DOHH2 (cell line): ENCODE results near the gene NHERF2.

Experiments
- H3F3A ChIP-seq: fragments of 200-600 bp; sonication (generic), shearing (Covaris generic); 2 replicates; pipeline ENCODE4 v1.6.0; 2016; ENCODE audit warnings: antibody characterized with exemption, mild to moderate bottlenecking; ENCODE audit not compliant: control insufficient read depth, insufficient read depth
- H3K27ac ChIP-seq: fragments of 200-600 bp; sonication (generic); 2 replicates; pipeline ENCODE4 v1.5.1; 2014; ENCODE audit warnings: low read depth, mild to moderate bottlenecking, low read length, moderate library complexity
- H3K27me3 ChIP-seq: fragments of 200-600 bp; sonication (generic); 2 replicates; pipeline ENCODE4 v1.6.1; 2014; ENCODE audit warnings: mild to moderate bottlenecking, low read length, mixed read lengths; ENCODE audit not compliant: control insufficient read depth
- H3K36me3 ChIP-seq: fragments of 200-600 bp; sonication (generic); 2 replicates; pipeline ENCODE4 v1.6.1; 2014; ENCODE audit warnings: mild to moderate bottlenecking, low read length, moderate library complexity, mixed read lengths; ENCODE audit not compliant: control insufficient read depth
- H3K4me1 ChIP-seq: fragments of 200-600 bp; sonication (generic); 2 replicates; pipeline ENCODE4 v1.6.1; 2014; ENCODE audit warnings: mild to moderate bottlenecking, low read length, mixed read lengths; ENCODE audit not compliant: control insufficient read depth
- H3K4me2 ChIP-seq: fragments of 200-600 bp; sonication (generic); 2 replicates; pipeline ENCODE4 v1.6.0; 2014; ENCODE audit warnings: mild to moderate bottlenecking, low read length, moderate library complexity
- H3K4me3 ChIP-seq: fragments of 200-600 bp; sonication (generic); 2 replicates; pipeline ENCODE4 v1.5.1; 2014; ENCODE audit warnings: mild to moderate bottlenecking, low read length, mixed read lengths
- H3K79me2 ChIP-seq: fragments of 200-600 bp; sonication (generic); 2 replicates; pipeline ENCODE4 v1.6.1; 2014; ENCODE audit warnings: mild to moderate bottlenecking, low read length, mixed read lengths; ENCODE audit not compliant: control insufficient read depth
- H3K9me2 ChIP-seq: fragments of 200-600 bp; sonication (generic); replicated peaks from 2 replicates; pipeline ENCODE4 v1.6.1; 2014; ENCODE audit warnings: mild to moderate bottlenecking, low read length, mixed read lengths; ENCODE audit not compliant: control insufficient read depth
- H3K9me3 ChIP-seq: fragments of 200-600 bp; sonication (generic); 2 replicates; pipeline ENCODE4 v1.6.1; 2014; ENCODE audit warnings: antibody characterized with exemption, low read length, mixed read lengths; ENCODE audit not compliant: control insufficient read depth, insufficient read depth
- H4K20me1 ChIP-seq: fragments of 200-600 bp; sonication (generic); 2 replicates; pipeline ENCODE4 v1.6.0; 2014; ENCODE audit warnings: low read depth, mild to moderate bottlenecking, antibody characterized with exemption, low read length, moderate library complexity; ENCODE audit not compliant: control insufficient read depth, insufficient read depth
- CTCF ChIP-seq: fragments of 200-600 bp; sonication (generic); IDR thresholded peaks from one replicate; pipeline ENCODE4 v1.5.1; 2014; ENCODE audit warnings: antibody characterized with exemption, mild to moderate bottlenecking, low read depth, low read length; ENCODE audit not compliant: poor library complexity, severe bottlenecking
- EZH2phosphoT487 ChIP-seq: fragments of 200-600 bp; sonication (generic); IDR thresholded peaks from 2 replicates; pipeline ENCODE4 v1.6.1; 2017; ENCODE audit warnings: borderline replicate concordance, mild to moderate bottlenecking, antibody characterized with exemption, low read length, moderate library complexity, mixed read lengths

The NHERF2 gene

GRCh38 chr16:2061023-2061422 lies 34.3 kb downstream of the NHERF2 start:
- peaks cover 17% of the 10 kb centered on the region for H3K36me3 ChIP-seq

GRCh38 chr16:2061526-2061925 lies 34.8 kb downstream of the NHERF2 start:
- H3K4me1 ChIP-seq = no peaks in the 10 kb centered on the region
- no peak for TF ChIP-seq CTCF
- TF ChIP-seq EZH2phosphoT487 = no peak

More at GRCh38 chr16:2061023-2061422, 34.3 kb downstream of the NHERF2 start:
- no peaks in the 10 kb centered on the region for H4K20me1 ChIP-seq
- H3F3A ChIP-seq = no peaks in the 10 kb centered on the region
- H3K9me3 ChIP-seq = no peaks in the 10 kb centered on the region
- no peaks in the 10 kb centered on the region for H3K79me2 ChIP-seq
- TF ChIP-seq CTCF (no peak), EZH2phosphoT487 (no peak)
- no peaks in the 10 kb centered on the region for H3K9me2 ChIP-seq
- no peak overlapping the region for H3K4me2 ChIP-seq
- H3K4me1 ChIP-seq = no peaks in the 10 kb centered on the region
- no peak overlapping the region for H3K27ac ChIP-seq
- H3K4me3 ChIP-seq = no peak overlapping the region
- no peaks in the 10 kb centered on the region for H3K27me3 ChIP-seq

GRCh38 chr16:2062801-2063200 lies 36.1 kb downstream of the NHERF2 start:
- Histone ChIP-seq H3K36me3 (peaks cover 14% of the 10 kb centered on the region), H3K4me3 (no peak overlapping the region), H4K20me1 (no peaks in the 10 kb centered on the region), H3K27ac (no peak overlapping the region), H3K4me1 (no peaks in the 10 kb centered on the region), H3K9me2 (no peaks in the 10 kb centered on the region), H3K27me3 (no peaks in the 10 kb centered on the region), H3K9me3 (no peaks in the 10 kb centered on the region), H3K79me2 (no peaks in the 10 kb centered on the region), H3K4me2 (no peak overlapping the region), H3F3A (no peaks in the 10 kb centered on the region)
- no peak for TF ChIP-seq EZH2phosphoT487

More at GRCh38 chr16:2061526-2061925, 34.8 kb downstream of the NHERF2 start:
- peaks cover 20% of the 10 kb centered on the region for H3K36me3 ChIP-seq
- no peak overlapping the region for H3K4me3 ChIP-seq
- no peaks in the 10 kb centered on the region for H3K9me3 ChIP-seq
- no peaks in the 10 kb centered on the region for H4K20me1 ChIP-seq
- no peak overlapping the region for H3K27ac ChIP-seq
- no peaks in the 10 kb centered on the region for H3K79me2 ChIP-seq
- H3F3A ChIP-seq = no peaks in the 10 kb centered on the region
- H3K27me3 ChIP-seq = no peaks in the 10 kb centered on the region
- H3K4me2 ChIP-seq = no peak overlapping the region
- H3K9me2 ChIP-seq = no peaks in the 10 kb centered on the region

- no peaks in the 10 kb centered on the region for H3K4me1 ChIP-seq
- no peak for TF ChIP-seq EZH2phosphoT487
- no peak for TF ChIP-seq CTCF
These were observed 37.2 kb downstream of the NHERF2 start for GRCh38 chr16:2063861-2064260.

More at GRCh38 chr16:2063861-2064260, 37.2 kb downstream of the NHERF2 start:
- no peak overlapping the region for H3K4me3 ChIP-seq
- no peak overlapping the region for H3K4me2 ChIP-seq
- H4K20me1 ChIP-seq = no peaks in the 10 kb centered on the region
- H3K9me3 ChIP-seq = no peaks in the 10 kb centered on the region
- H3K27me3 ChIP-seq = no peaks in the 10 kb centered on the region
- no peak overlapping the region for H3K27ac ChIP-seq
- peaks cover 14% of the 10 kb centered on the region for H3K36me3 ChIP-seq
- H3F3A ChIP-seq = no peaks in the 10 kb centered on the region
- H3K79me2 ChIP-seq = no peaks in the 10 kb centered on the region
- H3K9me2 ChIP-seq = no peaks in the 10 kb centered on the region
